IMR-90 (cell line): ENCODE measurements around the gene ZNF667. TPM values are rescaled to one million over a fixed set of nuclear protein-coding genes. Genes with fewer than 3 reads are reported as not detected.
A peak's percentile ranks its signal among the peaks of the same experiment; 100 is the strongest.

Experiments used
- ATAC-seq: fragments of 200-7000 bp; cut with Tn5 transposase; 2 replicates; pipeline ENCODE4 v1.9.1; 2020; ENCODE audit warnings: low read depth, mild to moderate bottlenecking, moderate library complexity
- BruUV-seq: library from RNA; stranded (reverse); fragments of 400-500 nt; replicated peaks from 2 replicates; lab custom pipeline; 2021; lab: Mats Ljungman, UMichigan
- CTCF ChIA-PET: fragments of 300-600 bp; formaldehyde crosslinking; extraction: SDS; loops from one replicate; lab custom pipeline; 2021; ENCODE audit warnings: antibody characterized with exemption; lab: Yijun Ruan, JAX
- POLR2A ChIA-PET: fragments of 300-600 bp; sonication (Branson Sonifier 250); formaldehyde crosslinking; loops from one replicate; lab custom pipeline; 2022; ENCODE audit warnings: antibody characterized with exemption; ENCODE audit not compliant: unreplicated experiment; lab: Charles Lee
- DNase-seq: peaks from one replicate; pipeline ENCODE4 v3.0.0; 2013
- H2AFZ ChIP-seq: replicated peaks from 2 replicates; pipeline ENCODE3; 2013; ENCODE audit warnings: low read length, mild to moderate bottlenecking; ENCODE audit not compliant: poor library complexity
- H2AK5ac ChIP-seq: 2 replicates; pipeline ENCODE4 v1.6.1; 2013; ENCODE audit warnings: low read depth, low read length, inconsistent platforms
- H2AK9ac ChIP-seq: replicated peaks from 2 replicates; pipeline ENCODE3; 2013; ENCODE audit warnings: mild to moderate bottlenecking, low read depth, low read length, moderate library complexity; ENCODE audit not compliant: poor library complexity
- H2BK120ac ChIP-seq: 2 replicates; pipeline ENCODE4 v1.6.1; 2013; ENCODE audit warnings: low read depth, low read length, inconsistent platforms
- H2BK15ac ChIP-seq: 3 replicates; pipeline ENCODE4 v1.6.1; 2013; ENCODE audit warnings: low read depth, low read length, inconsistent platforms
- H2BK20ac ChIP-seq: 2 replicates; pipeline ENCODE4 v1.6.1; 2013; ENCODE audit warnings: low read depth, mild to moderate bottlenecking, inconsistent platforms, low read length, moderate library complexity
- H2BK5ac ChIP-seq: 2 replicates; pipeline ENCODE4 v1.6.1; 2013; ENCODE audit warnings: mild to moderate bottlenecking, low read depth, low read length, inconsistent platforms; ENCODE audit not compliant: poor library complexity, severe bottlenecking
- H3K14ac ChIP-seq: replicated peaks from 2 replicates; pipeline ENCODE4 v1.6.1; 2013; ENCODE audit warnings: low read depth, low read length, inconsistent platforms
- H3K18ac ChIP-seq: 2 replicates; pipeline ENCODE4 v1.6.1; 2013; ENCODE audit warnings: low read depth, low read length, control low read depth
- H3K23ac ChIP-seq: 2 replicates; pipeline ENCODE4 v1.6.1; 2013; ENCODE audit warnings: low read depth, low read length, inconsistent platforms
- H3K27ac ChIP-seq: 2 replicates; pipeline ENCODE4 v1.5.1; 2013; ENCODE audit warnings: mild to moderate bottlenecking, control low read depth, low read length; ENCODE audit not compliant: insufficient read depth
- H3K27me3 ChIP-seq: 2 replicates; pipeline ENCODE4 v1.6.1; 2013; ENCODE audit warnings: low read length; ENCODE audit not compliant: control insufficient read depth, insufficient read depth
- H3K36me3 ChIP-seq: 2 replicates; pipeline ENCODE4 v1.6.1; 2013; ENCODE audit warnings: low read length, mixed read lengths; ENCODE audit not compliant: control insufficient read depth, insufficient read depth
- H3K4ac ChIP-seq: 2 replicates; pipeline ENCODE4 v1.6.1; 2013; ENCODE audit warnings: low read depth, low read length, inconsistent platforms
- H3K4me1 ChIP-seq: 2 replicates; pipeline ENCODE4 v1.6.1; 2013; ENCODE audit warnings: low read length, mixed read lengths; ENCODE audit not compliant: control insufficient read depth, insufficient read depth
- H3K4me2 ChIP-seq: 2 replicates; pipeline ENCODE4 v1.6.1; 2013; ENCODE audit warnings: low read depth, mild to moderate bottlenecking, control low read depth, low read length, moderate library complexity
- H3K4me3 ChIP-seq: 2 replicates; pipeline ENCODE4 v1.5.1; 2013; ENCODE audit warnings: low read depth, mild to moderate bottlenecking, control low read depth, low read length, moderate library complexity; ENCODE audit not compliant: insufficient read depth
- H3K56ac ChIP-seq: 2 replicates; pipeline ENCODE4 v1.6.1; 2013; ENCODE audit warnings: low read length, inconsistent platforms; ENCODE audit not compliant: insufficient read depth; ENCODE audit errors: extremely low read depth
- H3K79me1 ChIP-seq, 2 experiments: 2 replicates each; pipeline ENCODE4 v1.6.1; 2013; ENCODE audit warnings: low read length in 2 of 2, inconsistent platforms in 1 of 2, low read depth in 1 of 2
- H3K9ac ChIP-seq: 2 replicates; pipeline ENCODE4 v1.6.1; 2013; ENCODE audit warnings: low read depth, low read length, control low read depth
- H3K9me1 ChIP-seq: 2 replicates; pipeline ENCODE4 v1.6.1; 2013; ENCODE audit warnings: low read length, inconsistent platforms; ENCODE audit not compliant: insufficient read depth
- H3K9me3 ChIP-seq: 2 replicates; pipeline ENCODE4 v1.6.1; 2013; ENCODE audit warnings: low read length; ENCODE audit not compliant: control insufficient read depth, insufficient read depth
- H4K20me1 ChIP-seq: 2 replicates; pipeline ENCODE4 v1.6.1; 2013; ENCODE audit warnings: low read length, inconsistent platforms; ENCODE audit not compliant: insufficient read depth
- H4K5ac ChIP-seq: 2 replicates; pipeline ENCODE4 v1.6.1; 2013; ENCODE audit warnings: mild to moderate bottlenecking, low read depth, low read length, control low read depth
- H4K8ac ChIP-seq, 2 experiments: 2 replicates each; pipeline ENCODE4 v1.6.1; 2013; ENCODE audit warnings: low read depth in 2 of 2, low read length in 2 of 2, control low read depth in 1 of 2, inconsistent platforms in 1 of 2
- H4K91ac ChIP-seq: 2 replicates; pipeline ENCODE4 v1.6.1; 2013; ENCODE audit warnings: low read depth, low read length, inconsistent platforms; ENCODE audit not compliant: insufficient read depth
- BHLHE40 ChIP-seq: fragments of 150-350 bp; IDR thresholded peaks from 2 replicates; pipeline ENCODE4 v1.6.1; 2016; ENCODE audit warnings: mild to moderate bottlenecking, low read depth, low read length
- CEBPB ChIP-seq: IDR thresholded peaks from 2 replicates; pipeline ENCODE4 v1.6.1; 2012; ENCODE audit warnings: low read depth, low read length, improper control_type of control experiment
- CHD1 ChIP-seq: IDR thresholded peaks from 2 replicates; pipeline ENCODE4 v1.6.1; 2012; ENCODE audit warnings: low read depth, low read length, improper control_type of control experiment
- MAZ ChIP-seq: IDR thresholded peaks from 2 replicates; pipeline ENCODE4 v1.6.1; 2012; ENCODE audit warnings: low read depth, mild to moderate bottlenecking, low read length, improper control_type of control experiment, moderate library complexity, borderline replicate concordance
- POLR2A ChIP-seq: IDR thresholded peaks from 2 replicates; pipeline ENCODE4 v1.6.1; 2012; ENCODE audit warnings: mild to moderate bottlenecking, low read depth, low read length
- WGBS, 2 experiments: methylation state at CpG; one replicate each; pipeline versions ENCODE4 v1.1.5 to v1.1.7; 2013; ENCODE audit warnings: missing lambda C conversion rate in 2 of 2; ENCODE audit not compliant: insufficient read length in 1 of 2; ENCODE audit errors: extremely low coverage in 2 of 2; 5-methylcytosine and 5-hydroxymethylcytosine counted together
- dilution Hi-C: fragments of 300-500 bp; cut with HindIII; formaldehyde crosslinking; loops from one replicate; pipeline ENCODE4 v1.14.3; 2018; ENCODE audit warnings: low sequenced_read_pairs; ENCODE audit not compliant: unreplicated experiment
- in situ Hi-C: fragments of 300-500 bp; cut with MboI; formaldehyde crosslinking; loops from 3 replicates; pipeline ENCODE4 v1.14.3; 2019; ENCODE audit warnings: low sequenced_read_pairs, inconsistent platforms, mixed read lengths
- intact Hi-C: fragments of 100-400 bp; cut with micrococcal nuclease; formaldehyde crosslinking; loops from 2 replicates; pipeline ENCODE4 v1.10.0; 2022
- polyA plus RNA-seq, 3 experiments: library from polyadenylated mRNA; depleted of rRNA; stranded (reverse); fragments of >200 nt; gene quantifications; 2 replicates each; pipeline ENCODE4 v1.2.3, GENCODE V29; 2012; ENCODE audit warnings: low replicate concordance in 1 of 3
- total RNA-seq: library from RNA; depleted of rRNA; stranded (reverse); fragments of >200 nt; gene quantifications from 2 replicates; pipeline ENCODE4 v1.2.3, GENCODE V29; 2012
- TF ChIP-seq, protein P1 (sequence below): fragments of 150-350 bp; IDR thresholded peaks from 2 replicates; pipeline ENCODE4 v1.6.1; 2016; ENCODE audit warnings: low read depth, mild to moderate bottlenecking, low read length, moderate library complexity, borderline replicate concordance

The ZNF667 gene
- total and polyA plus RNA-seq, 2 of the 4 experiments (the other 2 are of a cell fraction) = 1.8 to 3.4 TPM

DNA sequence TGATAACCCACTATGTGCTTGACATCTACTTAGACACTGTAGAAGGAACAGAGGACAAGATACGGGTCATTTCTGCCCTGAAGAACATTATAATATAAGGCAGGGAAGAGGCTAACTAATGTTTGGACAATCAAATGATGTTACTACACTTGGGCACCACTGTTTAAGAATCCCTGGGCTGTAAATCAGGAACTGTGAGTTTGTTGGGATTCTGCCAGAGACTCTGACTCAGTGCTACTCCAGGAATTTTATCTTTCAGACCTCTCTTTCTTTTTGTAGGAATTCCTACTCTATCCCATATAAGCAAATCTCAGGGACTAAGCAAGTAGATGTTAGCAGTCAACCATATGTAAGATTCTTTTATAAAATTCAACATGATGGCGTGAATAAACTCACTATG is 27.4 kb upstream of the ZNF667 start:
- CTCF ChIA-PET = interaction anchor here (1.2 kb wide), 1 partner anchor 16 kb away, joined by 3 read pairs; no protein-coding TSS in a partner anchor

More for the DNA sequence above, 27.4 kb upstream of the ZNF667 start:
- no peaks in the 10 kb centered on the region; the same call in 1 of the 2 replicates for H3K36me3 ChIP-seq
- no peak overlapping the region for H2AFZ ChIP-seq
- peaks cover 3% of the 10 kb centered on the region for H3K4me1 ChIP-seq
- no peak overlapping the region for H2BK120ac ChIP-seq
- H2BK5ac ChIP-seq = no peak overlapping the region
- TF ChIP-seq BHLHE40 (no peak), POLR2A (no peak), MAZ (no peak), CEBPB (no peak), CHD1 (no peak)
- TF ChIP-seq, protein P1, sequence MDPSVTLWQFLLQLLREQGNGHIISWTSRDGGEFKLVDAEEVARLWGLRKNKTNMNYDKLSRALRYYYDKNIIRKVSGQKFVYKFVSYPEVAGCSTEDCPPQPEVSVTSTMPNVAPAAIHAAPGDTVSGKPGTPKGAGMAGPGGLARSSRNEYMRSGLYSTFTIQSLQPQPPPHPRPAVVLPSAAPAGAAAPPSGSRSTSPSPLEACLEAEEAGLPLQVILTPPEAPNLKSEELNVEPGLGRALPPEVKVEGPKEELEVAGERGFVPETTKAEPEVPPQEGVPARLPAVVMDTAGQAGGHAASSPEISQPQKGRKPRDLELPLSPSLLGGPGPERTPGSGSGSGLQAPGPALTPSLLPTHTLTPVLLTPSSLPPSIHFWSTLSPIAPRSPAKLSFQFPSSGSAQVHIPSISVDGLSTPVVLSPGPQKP = no peak
- no peak overlapping the region for H3K4ac ChIP-seq
- no CpG with 5 or more reads among the region's 2 CpGs for WGBS, 2 experiments
- H3K4me3 ChIP-seq = no peak overlapping the region
- H3K27ac ChIP-seq = no peak overlapping the region
- dilution Hi-C loops (no loop called here), intact Hi-C loops (no loop called here), in situ Hi-C loops (no loop called here)
- no peak overlapping the region for H3K4me2 ChIP-seq
- H4K8ac ChIP-seq = no peak overlapping the region
- no peak overlapping the region for H2BK15ac ChIP-seq
- no peak overlapping the region for H3K9ac ChIP-seq
- H3K14ac ChIP-seq = no peak overlapping the region
- H4K20me1 ChIP-seq = no peaks in the 10 kb centered on the region
- H4K5ac ChIP-seq = no peak overlapping the region
- BruUV-seq = no TSS peak
- no peak overlapping the region for H3K56ac ChIP-seq
- no peak overlapping the region for H2BK20ac ChIP-seq
- no peak overlapping the region for H2AK9ac ChIP-seq
- no peak for ATAC-seq
- H3K18ac ChIP-seq = no peak overlapping the region
- DNase-seq = peak; percentile 68
- no peaks in the 10 kb centered on the region for H3K27me3 ChIP-seq
- no peak overlapping the region for H3K23ac ChIP-seq
- peaks cover 7% of the 10 kb centered on the region for H3K9me1 ChIP-seq
- H3K79me1 ChIP-seq = peaks cover 8 to 10% of the 10 kb centered on the region in 2 experiments
- H3K9me3 ChIP-seq = peaks cover 8% of the 10 kb centered on the region
- H4K91ac ChIP-seq = no peak overlapping the region
- POLR2A ChIA-PET = no interaction called here
- no peak overlapping the region for H2AK5ac ChIP-seq
